HG02763 (cell line): Measurements from ENCODE around the gene PAX3.

Experiments used
- ATAC-seq: cut with Tn5 transposase; IDR thresholded peaks from one replicate; pipeline ENCODE4 v1.9.1; 2021; ENCODE audit warnings: mild to moderate bottlenecking, moderate library complexity; ENCODE audit not compliant: unreplicated experiment

The PAX3 gene

DNA sequence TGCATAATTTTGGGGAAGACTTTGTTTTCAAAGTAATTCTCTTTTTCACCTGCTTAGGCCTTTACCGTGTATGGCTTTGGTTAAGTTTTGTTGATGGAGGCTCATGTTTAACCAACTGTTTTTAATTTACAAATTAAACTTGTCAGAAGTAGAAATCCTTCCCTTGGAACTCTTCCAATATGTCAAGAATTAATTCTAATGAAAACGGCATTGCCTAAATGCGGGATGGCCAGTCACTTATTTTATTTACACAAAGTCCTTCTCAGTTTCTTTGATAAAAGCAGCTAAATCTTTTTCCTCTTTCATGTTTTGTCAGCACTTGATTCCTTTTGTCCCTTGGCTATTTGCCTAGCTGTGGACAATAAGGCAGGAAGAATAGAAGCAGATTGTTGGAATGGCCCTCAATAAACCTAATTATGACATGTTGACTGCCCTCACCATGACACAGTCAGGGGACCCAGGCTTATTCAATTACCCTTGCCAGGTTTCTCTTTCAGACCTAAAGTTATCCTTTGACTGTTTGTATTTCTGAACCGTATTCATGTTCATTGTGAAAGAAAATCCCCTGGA, 26.3 kb downstream of the PAX3 start:
- no peak for ATAC-seq

DNA sequence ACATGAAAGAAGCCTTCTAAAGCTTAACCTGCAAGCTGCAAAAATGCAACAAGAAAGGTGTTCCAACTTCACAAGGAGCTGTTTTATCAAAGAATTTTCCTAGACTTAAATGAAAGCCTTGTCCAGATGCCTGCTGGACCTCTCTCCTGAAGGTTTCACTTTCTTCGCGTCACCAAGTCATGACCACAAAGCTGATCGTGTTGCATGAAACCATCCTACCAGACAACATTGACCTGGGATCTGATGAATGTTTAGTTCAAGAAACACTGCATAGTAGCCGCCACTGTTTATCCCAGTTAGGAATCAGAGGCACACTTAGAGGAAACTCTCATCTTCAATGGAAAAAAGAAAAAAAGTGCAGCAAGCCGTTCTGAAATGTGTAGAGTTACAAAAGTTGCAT, 26.9 kb downstream of the PAX3 start:
- no peak for ATAC-seq

DNA sequence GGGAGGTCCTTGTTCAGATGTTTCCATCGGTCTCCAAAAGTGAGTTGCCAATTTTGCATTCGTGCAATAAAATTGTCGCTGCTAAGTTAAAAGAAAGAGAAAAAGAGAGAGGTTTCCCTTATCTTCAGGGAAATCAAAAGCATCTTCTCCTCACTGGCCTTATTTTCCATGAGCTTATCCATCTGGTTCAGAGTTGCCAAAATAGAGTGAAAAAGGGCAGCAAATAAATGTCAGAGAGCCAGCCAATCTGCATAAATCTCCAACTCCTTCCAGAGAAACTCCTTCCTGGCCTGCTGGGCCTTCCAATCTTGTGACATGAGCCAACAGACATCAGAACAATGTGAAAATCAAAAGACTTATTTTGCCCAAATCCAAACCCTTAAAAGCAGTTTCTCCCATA, 28.4 kb downstream of the PAX3 start:
- no peak for ATAC-seq

DNA sequence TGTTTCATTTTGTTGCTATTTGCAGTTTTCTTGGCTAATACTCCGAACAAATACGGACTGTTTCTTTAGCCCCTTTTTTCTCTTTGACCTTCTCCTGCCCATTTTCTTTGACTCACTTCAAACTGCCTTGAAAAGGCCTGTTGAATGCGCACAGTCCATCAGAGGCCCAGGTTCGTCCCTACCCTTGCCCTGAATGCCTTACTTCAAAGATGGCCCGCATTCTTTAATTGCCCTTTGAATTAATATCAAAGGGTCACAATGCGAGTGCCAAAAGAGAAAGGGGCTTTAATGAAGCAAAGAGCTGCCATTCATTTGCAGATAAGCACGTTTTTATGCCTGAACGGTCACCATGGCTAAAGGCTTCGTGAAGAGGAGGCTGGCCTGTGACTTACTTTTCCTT, 29.7 kb downstream of the PAX3 start:
- no peak for ATAC-seq

DNA sequence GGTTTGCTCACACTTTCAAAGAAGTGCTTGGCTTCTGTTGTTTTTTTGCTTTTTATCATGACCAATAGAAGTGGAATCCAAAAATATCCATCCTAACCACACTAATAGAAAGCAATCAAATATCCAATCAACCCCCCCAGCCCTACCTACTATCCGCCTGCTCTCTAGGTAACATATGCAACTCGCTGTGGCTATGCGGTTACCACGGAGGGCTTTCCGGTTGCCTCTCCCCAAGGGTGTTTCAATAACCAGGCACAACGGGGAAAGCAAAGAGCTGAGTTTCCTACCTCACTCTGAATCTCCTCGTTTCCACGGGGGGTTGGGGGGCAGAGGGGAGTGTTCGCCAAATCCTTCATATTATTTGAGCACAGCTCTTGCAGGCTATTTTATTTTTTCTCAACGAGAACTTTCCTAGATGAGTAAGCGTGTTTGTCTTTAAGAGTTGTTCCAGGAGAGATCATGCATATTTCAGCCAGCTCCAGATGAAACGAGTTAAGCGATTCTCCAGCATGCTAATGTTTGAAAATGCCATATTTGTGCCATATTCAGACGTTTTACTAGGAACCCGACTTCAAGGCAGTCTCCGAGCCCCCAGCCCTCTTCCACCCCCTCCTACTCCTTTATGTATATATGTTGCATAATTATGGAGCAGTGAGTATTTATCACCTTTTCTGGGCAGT, 30.3 kb downstream of the PAX3 start:
- ATAC-seq: no peak

DNA sequence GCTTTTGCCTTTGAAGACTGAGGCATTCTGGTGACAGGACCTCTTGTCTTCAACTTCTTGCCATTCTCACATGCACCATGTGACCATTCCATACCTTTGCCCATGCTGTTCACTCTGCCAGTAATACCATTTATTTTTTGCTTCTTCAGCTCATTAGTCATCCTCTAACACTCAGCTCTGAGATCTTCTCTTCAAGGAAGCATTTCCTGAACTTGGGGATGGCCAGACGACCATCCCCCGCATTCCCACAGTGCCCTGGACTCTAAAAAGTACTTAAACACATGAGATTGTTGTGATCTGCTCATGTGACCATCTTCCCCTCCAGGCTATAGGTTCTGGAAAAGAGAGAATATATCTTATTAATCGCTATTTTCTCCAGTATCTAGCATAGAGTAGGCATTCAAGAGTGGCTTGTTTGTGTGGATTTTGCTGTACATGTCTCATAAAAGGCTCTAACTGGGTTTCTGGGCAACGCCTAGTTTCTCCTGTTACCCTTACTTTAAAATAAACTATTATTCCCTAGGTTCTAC, 33.9 kb downstream of the PAX3 start:
- no peak for ATAC-seq

DNA sequence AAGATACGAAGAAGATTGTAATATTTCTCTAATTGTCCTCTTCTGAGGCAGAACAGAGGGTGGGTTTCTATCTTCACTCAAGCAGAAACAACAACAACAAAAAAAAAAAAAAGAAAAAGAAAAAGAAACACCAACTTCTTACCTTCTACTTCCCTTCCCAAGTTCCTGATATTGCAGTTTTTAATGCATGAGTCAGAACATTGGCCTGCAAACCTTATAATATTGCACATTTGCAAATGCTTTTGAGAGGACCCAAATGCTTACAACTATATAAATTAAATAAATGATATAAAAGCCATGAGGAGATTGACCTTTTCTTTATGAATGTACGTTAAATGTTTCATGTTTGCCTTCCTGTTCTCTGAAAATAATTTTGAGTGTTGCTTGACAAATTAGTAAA, 37.3 kb downstream of the PAX3 start:
- no peak for ATAC-seq

DNA sequence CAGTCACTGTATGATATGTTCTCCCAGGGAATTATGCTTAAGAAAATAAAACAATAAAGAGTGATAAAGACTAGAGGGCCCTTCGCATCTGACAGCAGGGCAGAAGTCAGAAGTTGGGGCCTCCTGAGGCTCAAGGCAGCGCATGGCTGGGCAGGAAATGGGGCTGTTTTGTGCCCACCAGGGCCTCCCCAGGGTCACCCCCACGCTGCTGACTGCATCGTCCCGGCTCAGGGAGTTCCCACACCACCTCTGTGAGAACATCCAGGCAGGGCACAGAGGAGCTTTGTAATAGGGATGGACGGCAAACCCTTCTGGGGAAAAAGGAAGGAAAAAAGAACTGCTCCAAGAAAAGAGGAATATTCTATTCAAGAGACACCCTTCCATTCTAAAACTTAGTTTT, 41.2 kb downstream of the PAX3 start:
- ATAC-seq: no peak

DNA sequence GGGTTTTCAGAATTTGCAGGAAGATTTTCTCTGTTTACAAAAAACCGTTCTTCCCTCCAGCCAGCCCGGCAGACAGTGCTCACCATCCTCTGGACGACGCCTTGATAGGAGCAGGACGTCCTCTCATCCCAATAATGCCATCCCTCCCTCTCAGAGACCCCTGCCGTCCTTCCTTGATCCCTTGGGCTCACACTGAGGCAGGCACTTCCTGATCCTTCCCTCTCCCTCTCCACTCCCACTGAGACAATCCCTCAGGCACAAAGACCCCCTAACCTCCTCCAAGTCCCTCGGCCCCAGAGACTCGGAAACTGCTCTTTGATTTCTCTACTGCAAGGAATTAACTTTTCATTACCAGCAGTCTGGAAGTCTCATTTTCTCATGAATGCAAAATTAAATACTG, 42.5 kb downstream of the PAX3 start:
- ATAC-seq: no peak

DNA sequence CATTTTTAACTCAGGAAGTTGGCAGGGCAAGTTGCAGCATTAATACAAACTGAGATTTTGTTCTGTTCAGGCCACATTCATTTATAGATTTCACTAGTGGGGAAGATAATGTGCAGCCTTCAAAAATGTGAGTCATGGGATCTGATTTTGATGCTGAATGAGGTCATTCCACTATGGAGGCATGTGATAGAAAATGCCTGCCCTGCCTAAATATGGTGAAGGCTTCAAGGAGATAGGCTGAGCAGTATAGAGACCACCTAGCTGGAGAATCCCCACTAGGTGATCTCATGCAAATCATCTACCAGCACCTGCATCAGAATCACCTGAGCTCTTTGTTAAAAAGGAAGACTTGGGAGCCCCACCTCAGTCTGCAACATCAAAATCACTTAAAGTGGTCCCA, 43.7 kb downstream of the PAX3 start:
- no peak for ATAC-seq

DNA sequence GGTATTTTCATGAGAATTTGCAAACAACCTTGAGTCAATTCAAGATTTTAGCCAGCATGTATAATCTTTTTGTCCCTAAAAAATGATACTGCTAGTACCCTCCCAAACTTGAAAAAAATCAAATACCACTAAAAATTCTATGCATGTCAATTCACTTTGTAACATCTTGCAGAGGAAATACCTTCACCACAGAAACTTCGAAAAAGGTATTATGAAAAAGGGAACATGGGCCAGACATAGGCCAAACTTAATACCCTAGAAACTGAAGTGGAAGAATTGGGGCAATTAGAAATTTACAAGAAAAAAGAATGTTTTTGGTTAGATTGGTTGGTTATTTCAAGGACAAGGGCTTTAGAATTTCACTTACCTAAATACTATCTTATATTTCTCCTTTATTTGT, 48.5 kb downstream of the PAX3 start:
- ATAC-seq: no peak

DNA sequence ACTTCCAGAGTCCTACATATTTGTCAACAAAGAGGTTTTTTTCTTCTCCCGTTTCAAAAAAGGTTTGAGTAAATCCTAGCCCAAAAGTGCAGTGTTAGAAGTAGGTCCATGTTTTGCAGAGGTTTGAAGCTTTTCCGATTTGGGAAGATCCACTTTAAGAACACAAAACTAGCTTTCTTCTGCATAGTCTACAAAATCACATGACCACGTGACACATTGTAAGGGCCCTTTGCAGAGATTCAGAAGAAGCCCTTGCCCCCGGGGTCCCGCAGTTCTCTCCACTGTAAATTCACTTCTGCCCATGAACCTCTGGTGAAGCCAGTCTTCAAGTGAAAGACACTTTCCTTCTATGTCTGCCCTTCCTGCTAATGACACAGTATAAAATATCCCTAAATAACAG, 49.4 kb downstream of the PAX3 start:
- no peak for ATAC-seq

DNA sequence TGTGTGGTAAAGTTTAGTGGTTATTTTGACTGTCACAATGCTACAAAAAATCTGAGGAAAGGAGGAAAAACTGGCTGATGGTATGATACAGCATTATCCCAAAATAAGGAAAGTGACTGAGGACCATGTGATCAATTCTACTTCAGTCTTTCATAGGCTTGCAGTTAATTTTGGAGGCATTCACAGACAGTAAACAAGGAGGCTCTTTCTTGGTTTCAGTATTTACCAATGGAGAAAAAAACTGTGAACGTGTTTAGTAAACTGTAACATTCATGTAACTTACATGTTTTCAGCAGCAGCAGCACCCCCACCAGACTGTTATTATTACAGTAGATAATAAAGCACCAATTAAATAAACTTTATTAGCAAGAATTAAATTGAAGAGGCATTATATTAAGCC, 50.0 kb downstream of the PAX3 start:
- ATAC-seq: no peak

DNA sequence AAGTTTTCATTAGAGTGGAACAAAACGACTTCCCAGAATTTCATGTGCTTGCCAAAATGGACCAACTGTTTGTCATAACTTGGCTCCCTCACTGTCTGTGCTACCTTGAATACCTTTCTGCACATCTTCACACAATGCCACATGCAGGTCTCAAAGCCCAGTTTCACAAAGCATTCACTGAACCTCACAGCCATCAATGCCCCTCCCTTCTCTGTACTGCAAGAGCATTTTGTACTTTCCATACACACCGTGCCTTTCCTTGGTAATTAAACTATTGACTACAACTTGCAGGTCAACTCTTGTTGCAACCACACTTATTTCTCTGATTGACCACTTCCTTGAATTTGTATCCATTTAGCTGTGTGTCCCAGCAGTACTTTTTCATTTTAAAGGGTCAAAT, 50.5 kb downstream of the PAX3 start:
- no peak for ATAC-seq

DNA sequence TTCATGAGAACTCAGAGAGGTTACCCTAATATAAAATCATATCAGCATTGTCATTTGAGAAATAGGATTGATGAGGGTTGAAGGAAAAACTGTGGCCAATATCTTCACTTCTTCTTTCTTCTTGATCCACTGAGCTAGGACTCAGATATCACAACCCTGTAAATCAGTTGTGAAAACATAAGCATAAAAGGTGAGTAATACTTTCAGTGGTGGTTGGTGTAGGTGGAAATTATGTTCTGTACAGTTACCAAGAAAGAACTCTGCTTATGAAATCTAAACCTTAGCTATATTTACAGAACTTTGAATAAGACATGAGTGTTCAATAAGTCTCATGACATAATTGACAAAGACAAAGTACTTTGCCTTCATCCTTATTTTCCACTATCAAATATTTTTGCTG, 56.3 kb downstream of the PAX3 start:
- ATAC-seq: no peak

DNA sequence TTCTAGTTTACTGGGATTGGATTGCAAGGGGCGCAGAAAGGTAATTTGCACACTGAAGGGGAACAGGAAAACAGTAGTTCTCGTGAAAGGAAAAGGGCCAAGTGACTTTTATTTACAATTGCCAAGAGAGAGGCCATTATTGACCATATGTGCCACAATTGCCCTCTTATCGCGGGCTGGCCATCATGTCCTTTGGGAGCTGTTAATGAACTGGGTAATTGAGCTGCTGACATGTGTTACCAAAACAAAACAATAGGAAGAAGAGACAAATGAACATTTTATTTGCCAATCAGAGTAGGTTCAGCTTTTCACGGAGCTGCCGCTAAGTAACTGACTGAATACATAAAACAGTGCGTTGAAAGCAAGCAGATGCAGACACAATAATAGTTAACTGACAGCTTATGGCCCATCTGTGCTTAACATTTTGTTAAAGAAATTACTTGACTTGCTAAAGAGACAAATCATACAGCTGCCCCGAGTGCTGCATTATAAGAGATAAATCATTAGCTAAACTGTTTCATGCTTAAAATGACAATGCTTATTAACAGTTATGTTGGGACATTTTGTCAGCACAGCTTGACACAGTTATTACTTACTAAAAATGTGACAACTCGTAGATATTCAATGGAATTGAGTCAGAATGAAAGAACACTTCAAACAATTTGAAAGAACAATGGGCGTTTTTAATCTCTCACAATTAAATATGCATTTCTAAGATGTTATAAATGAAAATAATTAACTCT, 57.5 kb downstream of the PAX3 start:
- ATAC-seq: no peak

DNA sequence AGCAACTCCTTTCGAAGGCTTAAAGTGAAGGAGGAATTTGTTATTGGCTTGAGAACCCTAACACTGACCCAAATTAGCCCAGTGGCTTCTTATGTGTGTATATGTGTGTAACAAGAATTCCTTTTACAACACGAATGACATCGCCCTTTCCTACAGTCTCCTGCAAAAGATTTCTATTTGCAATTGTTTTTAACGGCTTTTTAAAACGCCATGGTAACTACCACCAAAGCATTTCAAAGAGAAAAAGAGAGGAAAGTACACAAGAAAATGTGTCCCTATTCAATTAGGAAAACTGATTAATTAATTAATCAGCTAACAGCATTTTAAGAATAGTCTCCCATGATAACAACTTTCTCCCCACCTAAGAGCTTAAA, 58.1 kb downstream of the PAX3 start:
- no peak for ATAC-seq

DNA sequence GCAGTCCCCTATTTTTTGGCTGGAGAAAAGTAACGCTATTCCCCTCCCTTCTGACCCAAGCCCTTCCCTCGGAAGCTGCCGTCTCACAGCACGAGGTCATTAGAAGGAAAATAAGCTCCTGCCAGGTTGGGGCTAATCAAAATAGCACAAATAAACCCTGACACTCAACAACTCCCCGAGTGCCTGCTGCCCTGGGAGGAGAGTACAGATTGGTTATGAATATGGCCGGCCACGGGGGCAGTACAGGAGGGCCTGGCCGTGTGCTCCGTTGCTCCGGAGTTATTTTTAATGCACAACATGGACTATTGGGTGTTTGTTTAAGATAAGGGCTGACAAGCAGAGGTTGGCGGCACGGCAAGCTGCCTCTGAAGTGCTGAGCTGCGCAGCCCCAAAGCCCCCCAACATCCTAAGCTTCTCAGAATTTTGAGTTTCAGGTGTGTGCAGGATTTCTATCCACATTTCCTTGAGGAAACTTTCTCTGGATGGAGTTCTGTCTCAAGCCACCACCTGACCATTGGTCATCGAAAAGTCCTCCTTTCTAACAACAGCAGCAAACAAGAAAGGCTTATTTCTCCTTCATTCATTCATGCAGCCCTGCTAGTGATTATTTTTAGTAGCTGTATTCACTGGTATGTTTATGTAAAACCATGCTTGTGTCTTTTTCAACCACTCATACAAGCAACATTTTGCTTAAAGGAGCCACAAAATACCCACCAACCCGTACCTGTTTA, 58.7 kb downstream of the PAX3 start:
- ATAC-seq: no peak

DNA sequence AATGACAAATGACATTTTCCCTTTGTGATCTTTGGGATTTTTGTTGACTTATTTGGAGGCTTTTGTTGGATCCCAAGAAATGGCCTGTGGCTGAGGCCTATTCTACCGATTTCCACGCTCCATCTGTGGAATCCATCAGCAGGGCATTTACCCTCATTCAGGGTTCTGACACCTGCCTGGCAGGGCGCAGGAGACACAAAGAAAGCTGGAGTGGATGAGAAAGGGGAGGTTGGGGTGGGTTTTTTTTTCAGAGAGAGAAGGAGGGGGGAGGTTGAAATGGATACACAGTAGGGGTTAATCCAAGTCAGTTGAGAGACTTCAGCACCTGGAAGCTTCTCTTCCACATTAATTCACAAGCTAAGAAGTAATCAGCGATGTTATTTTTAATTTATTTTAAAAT, 59.7 kb downstream of the PAX3 start:
- no peak for ATAC-seq

DNA sequence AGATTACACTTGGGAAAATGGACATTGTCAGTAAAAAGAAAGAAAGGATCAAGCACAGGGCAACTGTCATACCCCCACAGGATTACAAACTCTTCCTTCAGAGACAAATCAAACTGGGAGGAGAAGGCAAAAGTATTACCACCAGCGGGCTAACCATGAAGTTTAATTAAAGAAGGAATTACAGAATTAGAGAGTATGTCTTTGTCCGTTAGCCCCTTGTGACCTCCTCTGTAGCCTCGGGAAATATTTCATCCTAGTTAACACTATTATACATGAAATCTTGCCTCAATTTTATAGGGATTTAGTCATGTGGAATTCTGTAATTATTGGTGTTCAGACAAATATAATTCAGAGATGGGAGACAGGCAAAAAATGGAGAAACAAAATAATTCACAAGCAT, 60.7 kb downstream of the PAX3 start:
- ATAC-seq: no peak

DNA sequence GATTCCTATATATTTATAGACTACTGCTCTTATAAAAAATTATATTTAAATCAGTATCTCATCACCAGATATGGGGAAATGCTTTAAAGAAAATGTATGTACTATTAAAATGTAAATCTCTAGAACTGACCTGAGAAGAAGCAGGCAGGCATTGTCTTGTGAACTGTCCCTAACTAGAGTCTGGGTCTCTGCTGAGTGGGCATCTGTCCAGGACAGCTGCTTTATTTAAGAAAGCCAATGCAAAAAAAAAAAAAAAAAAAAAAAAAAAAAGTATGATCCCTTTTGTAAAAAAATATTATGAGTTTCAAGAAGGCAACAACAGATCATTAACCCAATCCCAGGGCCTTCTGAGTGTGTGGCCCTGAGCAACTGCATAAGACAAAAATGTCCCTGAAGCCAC, 66.0 kb downstream of the PAX3 start:
- ATAC-seq: no peak

DNA sequence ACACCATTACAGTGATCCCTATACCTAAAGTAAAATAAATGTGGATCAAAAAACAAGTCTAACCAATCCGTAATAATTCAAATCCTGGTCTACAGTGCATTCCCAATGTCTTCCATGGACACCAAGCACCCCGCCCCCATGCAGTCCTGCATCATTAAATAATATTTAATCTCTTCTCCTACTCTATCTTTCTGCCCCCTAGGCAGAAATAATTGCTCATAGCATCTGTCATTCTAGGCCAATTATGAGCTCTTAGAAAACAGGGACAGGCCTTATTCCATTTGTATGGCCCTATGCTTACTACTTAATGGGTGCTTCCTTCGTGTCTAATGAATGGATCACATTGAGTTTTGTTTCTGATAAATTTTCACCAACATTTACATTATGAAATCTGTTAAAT, 66.4 kb downstream of the PAX3 start:
- ATAC-seq: no peak
